DOHH2 (cell line): ENCODE results near the gene ZFP82.

Experiments
- H3F3A ChIP-seq: fragments of 200-600 bp; sonication (generic), shearing (Covaris generic); 2 replicates; pipeline ENCODE4 v1.6.0; 2016; ENCODE audit warnings: antibody characterized with exemption, mild to moderate bottlenecking; ENCODE audit not compliant: control insufficient read depth, insufficient read depth
- H3K27ac ChIP-seq: fragments of 200-600 bp; sonication (generic); 2 replicates; pipeline ENCODE4 v1.5.1; 2014; ENCODE audit warnings: low read depth, mild to moderate bottlenecking, low read length, moderate library complexity
- H3K27me3 ChIP-seq: fragments of 200-600 bp; sonication (generic); 2 replicates; pipeline ENCODE4 v1.6.1; 2014; ENCODE audit warnings: mild to moderate bottlenecking, low read length, mixed read lengths; ENCODE audit not compliant: control insufficient read depth
- H3K36me3 ChIP-seq: fragments of 200-600 bp; sonication (generic); 2 replicates; pipeline ENCODE4 v1.6.1; 2014; ENCODE audit warnings: mild to moderate bottlenecking, low read length, moderate library complexity, mixed read lengths; ENCODE audit not compliant: control insufficient read depth
- H3K4me1 ChIP-seq: fragments of 200-600 bp; sonication (generic); 2 replicates; pipeline ENCODE4 v1.6.1; 2014; ENCODE audit warnings: mild to moderate bottlenecking, low read length, mixed read lengths; ENCODE audit not compliant: control insufficient read depth
- H3K4me2 ChIP-seq: fragments of 200-600 bp; sonication (generic); 2 replicates; pipeline ENCODE4 v1.6.0; 2014; ENCODE audit warnings: mild to moderate bottlenecking, low read length, moderate library complexity
- H3K4me3 ChIP-seq: fragments of 200-600 bp; sonication (generic); 2 replicates; pipeline ENCODE4 v1.5.1; 2014; ENCODE audit warnings: mild to moderate bottlenecking, low read length, mixed read lengths
- H3K79me2 ChIP-seq: fragments of 200-600 bp; sonication (generic); 2 replicates; pipeline ENCODE4 v1.6.1; 2014; ENCODE audit warnings: mild to moderate bottlenecking, low read length, mixed read lengths; ENCODE audit not compliant: control insufficient read depth
- H3K9me2 ChIP-seq: fragments of 200-600 bp; sonication (generic); replicated peaks from 2 replicates; pipeline ENCODE4 v1.6.1; 2014; ENCODE audit warnings: mild to moderate bottlenecking, low read length, mixed read lengths; ENCODE audit not compliant: control insufficient read depth
- H3K9me3 ChIP-seq: fragments of 200-600 bp; sonication (generic); 2 replicates; pipeline ENCODE4 v1.6.1; 2014; ENCODE audit warnings: antibody characterized with exemption, low read length, mixed read lengths; ENCODE audit not compliant: control insufficient read depth, insufficient read depth
- H4K20me1 ChIP-seq: fragments of 200-600 bp; sonication (generic); 2 replicates; pipeline ENCODE4 v1.6.0; 2014; ENCODE audit warnings: low read depth, mild to moderate bottlenecking, antibody characterized with exemption, low read length, moderate library complexity; ENCODE audit not compliant: control insufficient read depth, insufficient read depth
- EZH2phosphoT487 ChIP-seq: fragments of 200-600 bp; sonication (generic); IDR thresholded peaks from 2 replicates; pipeline ENCODE4 v1.6.1; 2017; ENCODE audit warnings: borderline replicate concordance, mild to moderate bottlenecking, antibody characterized with exemption, low read length, moderate library complexity, mixed read lengths
- TF ChIP-seq, protein P1 (sequence below): fragments of 200-600 bp; sonication (generic); IDR thresholded peaks from one replicate; pipeline ENCODE4 v1.5.1; 2014; ENCODE audit warnings: antibody characterized with exemption, mild to moderate bottlenecking, low read depth, low read length; ENCODE audit not compliant: poor library complexity, severe bottlenecking

The ZFP82 gene

DNA sequence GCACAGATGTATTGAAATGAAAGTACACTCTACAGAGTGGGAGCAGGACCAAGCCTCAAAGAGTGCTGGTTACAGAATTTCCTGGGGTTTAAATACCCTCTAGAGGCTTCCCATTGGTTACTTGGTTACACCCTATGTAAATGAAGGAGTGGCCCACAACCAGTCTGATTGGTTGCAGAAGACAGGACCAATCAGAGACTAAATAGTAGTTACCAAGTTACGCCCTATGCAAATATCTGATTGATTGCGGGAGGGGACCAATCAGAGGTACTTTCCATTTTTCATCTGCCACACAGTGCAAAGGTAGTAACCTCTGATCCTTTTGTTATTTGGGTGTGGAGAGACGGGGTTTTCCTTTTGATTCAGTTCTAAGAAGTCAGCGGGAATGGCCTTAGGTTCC, 5.5 kb upstream of the ZFP82 start:
- H3K9me3 ChIP-seq = peaks cover 18% of the 10 kb centered on the region
- H3K4me1 ChIP-seq = peaks cover 2% of the 10 kb centered on the region
- no peaks in the 10 kb centered on the region for H3K9me2 ChIP-seq
- H3K27ac ChIP-seq = no peak overlapping the region
- no peaks in the 10 kb centered on the region for H3K79me2 ChIP-seq
- H3K4me2 ChIP-seq = no peak overlapping the region
- no peaks in the 10 kb centered on the region for H3F3A ChIP-seq
- TF ChIP-seq, protein P1, sequence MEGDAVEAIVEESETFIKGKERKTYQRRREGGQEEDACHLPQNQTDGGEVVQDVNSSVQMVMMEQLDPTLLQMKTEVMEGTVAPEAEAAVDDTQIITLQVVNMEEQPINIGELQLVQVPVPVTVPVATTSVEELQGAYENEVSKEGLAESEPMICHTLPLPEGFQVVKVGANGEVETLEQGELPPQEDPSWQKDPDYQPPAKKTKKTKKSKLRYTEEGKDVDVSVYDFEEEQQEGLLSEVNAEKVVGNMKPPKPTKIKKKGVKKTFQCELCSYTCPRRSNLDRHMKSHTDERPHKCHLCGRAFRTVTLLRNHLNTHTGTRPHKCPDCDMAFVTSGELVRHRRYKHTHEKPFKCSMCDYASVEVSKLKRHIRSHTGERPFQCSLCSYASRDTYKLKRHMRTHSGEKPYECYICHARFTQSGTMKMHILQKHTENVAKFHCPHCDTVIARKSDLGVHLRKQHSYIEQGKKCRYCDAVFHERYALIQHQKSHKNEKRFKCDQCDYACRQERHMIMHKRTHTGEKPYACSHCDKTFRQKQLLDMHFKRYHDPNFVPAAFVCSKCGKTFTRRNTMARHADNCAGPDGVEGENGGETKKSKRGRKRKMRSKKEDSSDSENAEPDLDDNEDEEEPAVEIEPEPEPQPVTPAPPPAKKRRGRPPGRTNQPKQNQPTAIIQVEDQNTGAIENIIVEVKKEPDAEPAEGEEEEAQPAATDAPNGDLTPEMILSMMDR = no peak
- no peak for TF ChIP-seq EZH2phosphoT487
- no peak overlapping the region for H3K4me3 ChIP-seq
- H3K27me3 ChIP-seq = no peaks in the 10 kb centered on the region
- H3K36me3 ChIP-seq = no peaks in the 10 kb centered on the region
- no peaks in the 10 kb centered on the region for H4K20me1 ChIP-seq

DNA sequence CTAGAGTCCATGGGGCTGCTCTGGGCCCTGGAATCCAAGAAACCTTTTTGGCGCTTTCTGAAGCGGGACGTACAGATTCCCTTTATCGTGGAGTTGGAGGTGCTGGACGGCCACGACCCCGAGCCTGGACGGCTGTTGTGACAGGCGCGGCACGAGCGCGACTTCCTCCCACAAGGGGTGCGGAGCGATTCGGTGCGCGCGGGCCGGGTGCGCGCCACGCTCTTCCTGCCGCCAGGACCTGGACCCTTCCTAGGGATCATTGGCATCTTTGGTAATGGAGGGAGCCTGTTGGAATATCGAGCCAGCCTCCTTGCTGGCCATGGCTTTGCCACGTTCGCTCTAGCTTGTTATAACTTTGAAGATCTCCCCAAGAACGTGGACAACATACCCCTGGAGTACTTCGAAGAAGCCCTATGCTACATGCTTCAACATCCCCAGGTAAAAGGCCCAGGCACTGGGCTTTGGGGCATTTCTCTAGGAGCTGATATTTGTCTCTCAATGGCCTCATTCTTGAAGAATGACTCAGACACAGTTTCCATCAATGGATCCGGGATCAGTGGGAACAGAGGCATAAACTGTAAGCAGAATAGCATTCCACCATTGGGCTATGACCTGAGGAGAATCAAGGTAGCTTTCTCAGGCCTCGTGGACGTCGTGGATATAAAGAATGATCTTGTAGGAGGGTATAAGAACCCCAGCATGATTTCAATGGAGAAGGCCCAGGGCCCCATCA, 3.5 kb upstream of the ZFP82 start:
- H3K4me3 ChIP-seq = no peak overlapping the region
- peaks cover 5% of the 10 kb centered on the region for H3K36me3 ChIP-seq
- H3K9me2 ChIP-seq = no peaks in the 10 kb centered on the region
- H3K9me3 ChIP-seq = peaks cover 19% of the 10 kb centered on the region
- no peak overlapping the region for H3K27ac ChIP-seq
- H3K27me3 ChIP-seq = no peaks in the 10 kb centered on the region
- peaks cover 16% of the 10 kb centered on the region for H3K4me1 ChIP-seq
- no peaks in the 10 kb centered on the region for H3F3A ChIP-seq
- H3K79me2 ChIP-seq = peaks cover 13% of the 10 kb centered on the region
- no peaks in the 10 kb centered on the region for H4K20me1 ChIP-seq
- TF ChIP-seq, protein P1 = no peak
- TF ChIP-seq EZH2phosphoT487 = no peak
- no peak overlapping the region for H3K4me2 ChIP-seq

DNA sequence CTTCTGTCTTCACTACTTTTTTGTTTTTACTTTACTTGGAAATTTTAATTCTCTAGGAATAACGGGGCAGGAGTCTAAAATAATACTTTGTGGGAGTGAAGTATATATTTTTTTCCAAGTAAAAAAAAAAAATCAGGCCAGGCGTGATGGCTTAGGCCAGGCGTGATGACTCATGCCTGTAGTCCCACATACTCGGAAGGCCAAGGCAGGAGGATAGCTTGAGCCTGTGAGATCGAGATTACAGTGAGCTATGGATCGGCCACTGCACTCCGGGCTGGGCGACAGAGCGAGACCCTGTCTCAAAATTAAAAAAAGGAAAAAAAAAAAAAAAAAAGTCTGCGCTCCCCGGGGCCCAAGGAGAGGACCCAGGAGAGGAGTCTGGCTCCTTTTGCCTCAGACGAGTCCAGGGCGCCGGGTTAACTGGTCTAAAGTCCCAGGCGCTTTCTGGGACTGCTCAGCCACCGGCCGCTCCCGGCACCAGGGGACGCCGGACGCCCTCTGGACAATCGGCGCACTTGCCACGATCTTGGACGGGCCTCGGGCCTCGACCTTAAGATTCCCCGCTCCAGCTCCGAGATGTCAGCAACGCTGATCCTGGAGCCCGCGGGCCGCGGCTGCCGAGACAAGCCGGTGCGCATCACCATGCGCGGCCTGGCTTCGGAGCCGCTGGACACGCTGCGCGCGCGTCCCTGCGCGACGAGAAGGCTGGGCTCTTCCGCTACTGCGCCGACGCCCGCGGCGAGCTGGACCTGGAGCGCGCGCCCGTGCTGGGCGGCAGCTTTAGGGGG, 2.7 kb upstream of the ZFP82 start:
- no peak overlapping the region for H3K4me2 ChIP-seq
- no peaks in the 10 kb centered on the region for H3K9me2 ChIP-seq
- H3K36me3 ChIP-seq = peaks cover 7% of the 10 kb centered on the region
- TF ChIP-seq EZH2phosphoT487 = no peak
- TF ChIP-seq, protein P1 = no peak
- no peaks in the 10 kb centered on the region for H4K20me1 ChIP-seq
- H3K27me3 ChIP-seq = no peaks in the 10 kb centered on the region
- H3F3A ChIP-seq = no peaks in the 10 kb centered on the region
- no peak overlapping the region for H3K4me3 ChIP-seq
- no peak overlapping the region for H3K27ac ChIP-seq
- peaks cover 16% of the 10 kb centered on the region for H3K4me1 ChIP-seq
- peaks cover 15% of the 10 kb centered on the region for H3K79me2 ChIP-seq
- H3K9me3 ChIP-seq = peaks cover 21% of the 10 kb centered on the region
